GM12874 (cell line): ENCODE results near the gene KIF22.

Source experiments
- TF ChIP-seq, protein P1 (sequence below): IDR thresholded peaks from 2 replicates; pipeline ENCODE4 v1.5.1; 2011; ENCODE audit warnings: low read depth, mild to moderate bottlenecking, control low read depth, low read length, moderate library complexity; ENCODE audit not compliant: insufficient read depth

KIF22 gene

DNA sequence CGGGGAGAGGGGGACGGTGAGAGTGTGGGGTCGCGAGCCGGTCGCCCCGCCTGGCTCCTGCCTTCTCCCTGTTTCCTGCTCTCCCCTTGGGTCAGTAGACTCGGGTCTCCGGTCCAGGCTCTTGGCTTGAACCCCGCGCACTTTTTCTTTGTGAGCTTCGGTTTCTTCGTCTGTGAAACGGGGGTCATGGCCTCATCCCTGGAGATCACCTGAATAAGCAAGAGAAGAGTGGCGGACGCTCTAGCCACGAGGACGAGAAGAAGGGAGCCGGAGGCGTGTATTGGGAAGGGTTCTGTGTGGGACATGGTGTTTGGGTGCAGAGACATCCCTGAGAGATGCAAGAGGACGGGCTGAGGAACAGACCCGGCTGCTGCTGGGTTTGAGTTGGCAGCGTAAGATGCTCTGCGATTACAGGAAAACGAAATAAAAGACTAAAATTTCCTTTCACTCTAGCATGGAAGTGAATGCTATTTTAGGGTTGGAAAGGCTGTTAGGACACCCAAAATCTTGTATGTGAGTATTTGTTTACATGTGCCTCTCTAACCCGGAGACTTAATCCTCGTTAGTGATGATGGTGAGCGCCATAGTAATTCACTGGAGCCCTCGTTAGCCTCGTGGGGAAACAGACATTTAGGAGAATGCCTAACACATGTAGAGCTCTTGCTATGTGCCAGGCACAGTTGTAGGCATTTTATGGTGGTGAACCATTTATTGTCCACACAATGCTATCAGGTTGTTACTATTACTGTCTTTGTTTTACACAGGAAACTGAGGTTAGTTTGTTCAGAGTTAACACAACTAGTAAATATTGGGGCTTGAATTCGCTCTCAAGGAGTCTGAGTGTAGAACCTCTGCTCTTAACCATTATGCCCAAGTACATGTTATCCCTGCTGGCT is 646 bp downstream of the KIF22 start:
- TF ChIP-seq, protein P1, sequence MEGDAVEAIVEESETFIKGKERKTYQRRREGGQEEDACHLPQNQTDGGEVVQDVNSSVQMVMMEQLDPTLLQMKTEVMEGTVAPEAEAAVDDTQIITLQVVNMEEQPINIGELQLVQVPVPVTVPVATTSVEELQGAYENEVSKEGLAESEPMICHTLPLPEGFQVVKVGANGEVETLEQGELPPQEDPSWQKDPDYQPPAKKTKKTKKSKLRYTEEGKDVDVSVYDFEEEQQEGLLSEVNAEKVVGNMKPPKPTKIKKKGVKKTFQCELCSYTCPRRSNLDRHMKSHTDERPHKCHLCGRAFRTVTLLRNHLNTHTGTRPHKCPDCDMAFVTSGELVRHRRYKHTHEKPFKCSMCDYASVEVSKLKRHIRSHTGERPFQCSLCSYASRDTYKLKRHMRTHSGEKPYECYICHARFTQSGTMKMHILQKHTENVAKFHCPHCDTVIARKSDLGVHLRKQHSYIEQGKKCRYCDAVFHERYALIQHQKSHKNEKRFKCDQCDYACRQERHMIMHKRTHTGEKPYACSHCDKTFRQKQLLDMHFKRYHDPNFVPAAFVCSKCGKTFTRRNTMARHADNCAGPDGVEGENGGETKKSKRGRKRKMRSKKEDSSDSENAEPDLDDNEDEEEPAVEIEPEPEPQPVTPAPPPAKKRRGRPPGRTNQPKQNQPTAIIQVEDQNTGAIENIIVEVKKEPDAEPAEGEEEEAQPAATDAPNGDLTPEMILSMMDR, result no peak

GRCh38 chr16:29791845-29792807 is 1.6 kb downstream of the KIF22 start:
- TF ChIP-seq, protein P1, result no peak

GRCh38 chr16:29794231-29794710 is 3.7 kb downstream of the KIF22 start:
- TF ChIP-seq, protein P1, result no peak

GRCh38 chr16:29802416-29802935 is 11.9 kb downstream of the KIF22 start:
- TF ChIP-seq, protein P1, result no peak

- TF ChIP-seq, protein P1, result no peak
These were observed 13.5 kb downstream of the KIF22 start for GRCh38 chr16:29804020-29804419.

GRCh38 chr16:29804455-29805231 is 14.1 kb downstream of the KIF22 start:
- TF ChIP-seq, protein P1, result no peak
